ENCODE data around the gene NCEH1. TPM values are rescaled to one million over a fixed set of nuclear protein-coding genes. Genes with fewer than 3 reads are reported as not detected.
"Not testable (repeated sequence)": the region's sequence is repeated elsewhere in the genome, so short reads cannot be mapped to it uniquely, and the experiment has no call there.

NCEH1 gene, protein sequence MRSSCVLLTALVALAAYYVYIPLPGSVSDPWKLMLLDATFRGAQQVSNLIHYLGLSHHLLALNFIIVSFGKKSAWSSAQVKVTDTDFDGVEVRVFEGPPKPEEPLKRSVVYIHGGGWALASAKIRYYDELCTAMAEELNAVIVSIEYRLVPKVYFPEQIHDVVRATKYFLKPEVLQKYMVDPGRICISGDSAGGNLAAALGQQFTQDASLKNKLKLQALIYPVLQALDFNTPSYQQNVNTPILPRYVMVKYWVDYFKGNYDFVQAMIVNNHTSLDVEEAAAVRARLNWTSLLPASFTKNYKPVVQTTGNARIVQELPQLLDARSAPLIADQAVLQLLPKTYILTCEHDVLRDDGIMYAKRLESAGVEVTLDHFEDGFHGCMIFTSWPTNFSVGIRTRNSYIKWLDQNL
- 4.8 TPM for total RNA-seq (ENCODE audit: insufficient read depth, low replicate concordance)

DNA sequence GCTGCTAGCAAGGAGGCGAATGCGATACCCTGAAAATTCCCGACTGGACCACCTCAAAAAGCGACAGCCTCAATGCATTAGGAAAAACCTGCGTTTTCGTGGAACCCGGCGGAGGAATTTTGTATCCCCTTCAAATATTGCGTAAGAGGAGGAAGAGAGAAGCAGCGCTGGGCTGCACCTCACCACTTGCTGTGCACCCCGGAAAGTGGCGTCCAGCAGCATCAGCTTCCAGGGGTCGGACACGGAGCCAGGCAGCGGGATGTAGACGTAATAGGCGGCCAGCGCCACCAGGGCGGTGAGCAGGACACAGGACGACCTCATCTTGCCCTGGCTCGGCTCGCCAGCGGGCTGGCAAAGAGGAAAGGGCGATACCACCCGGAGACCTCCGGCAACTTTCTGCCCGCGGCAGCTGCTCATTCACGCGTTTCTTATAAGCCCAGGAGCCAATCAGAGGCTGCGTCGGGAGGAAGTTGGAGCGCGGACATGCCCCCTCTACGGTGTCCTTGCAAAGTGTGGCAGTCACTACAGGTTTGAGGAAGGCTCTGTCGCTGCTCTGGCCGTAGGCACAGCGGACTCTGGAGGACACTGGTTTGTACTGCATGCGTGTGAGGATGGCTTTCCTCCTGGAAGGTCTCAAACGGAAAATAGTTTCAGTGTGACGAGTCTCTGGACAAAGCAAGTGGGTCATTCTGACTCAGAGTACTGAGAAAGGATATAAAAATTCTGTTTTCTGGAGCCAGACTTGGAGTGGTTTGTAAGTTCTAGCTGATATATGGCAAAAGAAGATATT lies at the start of gene NCEH1:
Gene NCEH1, minus strand, starts transcription at position 404 of the 790 bp plus-strand sequence. Its CDS starts 83 bp downstream, at position 321.
- peak; percentile 94 for DNase-seq (ENCODE audit: low spot score)

DNA sequence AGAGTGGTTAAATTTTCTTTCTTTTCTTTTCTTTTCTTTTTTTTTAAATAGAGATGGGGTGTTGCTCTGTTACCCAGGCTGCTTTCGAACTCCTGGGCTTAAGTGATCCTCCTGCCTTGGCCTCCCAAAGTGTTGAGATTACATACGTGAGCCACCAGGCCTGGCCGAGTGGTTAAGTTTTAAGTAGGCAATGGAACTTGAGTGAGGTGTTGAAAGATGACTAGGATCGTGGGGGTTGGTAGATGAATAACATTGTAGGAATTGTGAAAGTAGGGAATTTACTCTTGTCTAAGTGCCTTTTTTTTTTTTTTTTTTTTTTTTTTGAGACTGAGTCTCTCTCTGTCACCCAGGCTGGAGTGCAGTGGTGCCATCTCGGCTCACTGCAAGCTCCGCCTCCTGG lies 49.5 kb upstream of the NCEH1 start:
- not testable (repeated sequence) for DNase-seq (ENCODE audit: low spot score)

- no peak for DNase-seq (ENCODE audit: low spot score)
Observed at GRCh38 chr3:172753125-172753524, 42.3 kb upstream of the NCEH1 start.

GRCh38 chr3:172752651-172753050 lies 41.8 kb upstream of the NCEH1 start:
- no peak for DNase-seq (ENCODE audit: low spot score)

DNA sequence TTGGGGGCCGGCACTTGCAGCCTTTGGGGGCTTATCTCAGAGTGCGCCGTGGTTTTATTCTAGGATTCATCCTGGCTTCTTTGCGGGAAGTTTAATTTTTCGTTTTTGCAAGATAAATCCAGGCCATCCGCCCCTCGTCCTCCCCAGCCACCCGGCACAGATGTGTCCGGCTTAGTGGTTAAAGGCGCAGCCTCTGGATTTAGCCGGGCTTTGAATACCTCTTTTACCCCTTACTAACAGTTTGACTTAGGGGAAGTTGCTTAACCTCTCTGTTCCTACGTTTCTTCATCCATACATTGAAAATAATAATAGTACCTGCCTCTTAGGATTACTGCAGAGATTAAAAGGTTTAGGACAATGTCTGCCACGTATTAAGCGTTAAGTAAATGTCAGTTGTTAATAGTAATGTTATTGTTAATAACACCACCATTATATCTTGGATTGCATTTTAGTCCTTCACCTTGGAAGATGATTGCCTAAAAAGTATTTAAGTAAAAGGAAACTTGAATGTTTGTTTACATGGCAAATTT lies 40.4 kb upstream of the NCEH1 start:
- peak; percentile 38 for DNase-seq (ENCODE audit: low spot score)

DNA sequence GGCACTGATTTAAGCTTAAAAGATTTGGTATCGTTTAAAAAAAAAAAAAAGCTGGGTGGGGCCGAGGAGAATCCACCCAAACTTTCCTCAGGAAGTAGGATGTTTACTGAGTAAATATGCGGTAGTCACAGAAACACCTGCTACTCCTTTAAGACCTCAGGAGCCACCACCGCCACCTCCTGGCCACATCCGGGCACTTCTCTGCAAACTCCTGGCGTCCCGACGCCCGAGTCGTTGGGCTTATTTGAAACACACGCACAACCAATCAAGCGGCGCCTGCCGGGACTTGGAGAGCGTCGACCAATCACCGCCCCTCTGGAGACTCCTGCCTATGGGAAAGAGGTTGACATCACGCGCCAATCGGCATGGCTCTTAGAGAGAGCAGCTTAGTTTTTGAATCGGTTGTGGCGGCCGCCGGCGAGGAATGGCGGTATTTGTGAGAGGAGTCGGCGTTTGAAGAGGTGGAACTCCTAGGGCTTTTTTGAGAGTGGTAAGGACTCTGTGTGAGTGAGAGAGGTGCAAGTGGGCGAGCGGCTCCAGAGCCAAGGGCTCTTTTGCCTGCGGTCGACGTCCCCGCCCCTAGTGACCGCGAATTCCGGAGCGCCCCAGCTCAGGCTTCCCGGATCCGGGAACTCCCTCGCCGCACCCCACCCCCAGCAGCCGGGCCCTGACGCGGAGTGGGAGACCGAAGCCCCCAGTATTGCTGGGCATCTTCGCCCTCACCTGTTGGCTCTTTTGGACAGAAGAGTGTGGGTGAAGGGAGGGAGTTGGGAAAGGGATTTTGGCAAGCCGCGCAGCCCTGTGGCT lies 39.7 kb upstream of the NCEH1 start, which contains the start of gene ECT2:
Gene ECT2, plus strand, starts transcription at position 359 of the 807 bp plus-strand sequence. CDS start 3,805 bp downstream, outside the sequence.
- peak; percentile 100 for DNase-seq (ENCODE audit: low spot score)

GRCh38 chr3:172750069-172750367 lies 39.2 kb upstream of the NCEH1 start:
- DNase-seq (ENCODE audit: low spot score): no peak

- peak; percentile 53 for DNase-seq (ENCODE audit: low spot score)
Observed at GRCh38 chr3:172749230-172749965, 38.5 kb upstream of the NCEH1 start.

- DNase-seq (ENCODE audit: low spot score): no peak
Observed at GRCh38 chr3:172746475-172746874, 35.6 kb upstream of the NCEH1 start.

DNA sequence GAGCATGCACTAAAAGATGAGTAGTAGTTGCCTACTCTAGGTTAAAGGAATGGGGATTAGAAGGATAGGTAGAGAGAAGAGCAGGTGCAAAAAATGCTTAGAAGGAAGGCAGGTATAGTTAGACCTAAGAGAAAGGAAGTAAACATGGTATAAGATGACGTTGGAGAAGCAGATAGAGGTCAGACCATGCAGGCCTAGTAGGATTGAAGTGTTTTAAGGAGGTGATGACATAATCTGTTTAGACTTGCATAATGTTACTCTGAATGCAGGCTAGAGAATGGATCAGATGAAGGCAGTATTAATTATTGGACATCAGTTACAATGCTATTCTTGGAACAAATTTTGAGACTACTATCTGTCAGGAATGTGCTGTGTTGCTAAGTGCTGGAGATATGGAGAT lies 28.6 kb upstream of the NCEH1 start:
- no peak for DNase-seq (ENCODE audit: low spot score)

GRCh38 chr3:172735014-172735413 lies 24.1 kb upstream of the NCEH1 start:
- no peak for DNase-seq (ENCODE audit: low spot score)

DNA sequence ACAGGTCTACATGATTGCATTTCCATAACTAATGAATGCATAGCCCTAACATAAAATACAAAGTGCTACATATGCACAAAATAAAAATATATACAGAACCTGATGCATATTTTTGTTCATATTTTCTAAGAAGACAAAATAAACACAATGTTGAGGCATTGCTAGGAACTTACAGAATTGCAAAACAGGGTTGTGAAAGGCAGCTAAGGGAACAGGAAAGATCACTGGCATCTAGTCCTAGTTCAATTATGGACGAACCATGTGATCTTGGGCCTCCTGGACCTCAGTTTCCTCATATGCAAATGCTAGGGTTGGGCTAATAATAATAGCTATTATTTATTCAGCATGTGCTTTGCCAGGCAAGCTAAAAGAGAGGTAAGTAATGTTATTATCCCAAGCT lies 15.5 kb upstream of the NCEH1 start:
- no peak for DNase-seq (ENCODE audit: low spot score)

DNA sequence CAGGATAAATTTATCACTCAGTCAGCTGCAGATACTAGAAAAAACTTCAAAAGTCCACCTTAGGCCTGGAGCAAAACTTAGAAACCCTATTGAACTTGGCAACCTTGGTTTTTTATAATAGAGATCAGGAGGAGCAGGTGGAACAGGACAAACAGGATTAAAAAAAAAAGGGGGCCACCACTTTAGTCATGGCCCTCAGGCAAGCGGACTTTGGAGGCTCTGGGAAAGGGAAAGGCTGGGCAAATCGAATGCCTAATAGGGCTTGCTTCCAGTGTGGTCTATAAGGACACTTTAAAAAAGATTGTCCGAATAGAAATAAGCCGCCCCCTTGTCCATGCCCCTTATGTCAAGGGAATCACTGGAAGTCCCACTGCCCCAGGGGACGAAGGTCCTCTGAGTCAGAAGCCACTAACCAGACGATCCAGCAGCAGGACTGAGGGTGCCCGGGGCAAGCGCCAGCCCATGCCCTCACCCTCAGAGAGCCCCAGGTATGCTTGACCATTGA lies 11.7 kb upstream of the NCEH1 start:
- DNase-seq (ENCODE audit: low spot score): not testable (repeated sequence)

DNA sequence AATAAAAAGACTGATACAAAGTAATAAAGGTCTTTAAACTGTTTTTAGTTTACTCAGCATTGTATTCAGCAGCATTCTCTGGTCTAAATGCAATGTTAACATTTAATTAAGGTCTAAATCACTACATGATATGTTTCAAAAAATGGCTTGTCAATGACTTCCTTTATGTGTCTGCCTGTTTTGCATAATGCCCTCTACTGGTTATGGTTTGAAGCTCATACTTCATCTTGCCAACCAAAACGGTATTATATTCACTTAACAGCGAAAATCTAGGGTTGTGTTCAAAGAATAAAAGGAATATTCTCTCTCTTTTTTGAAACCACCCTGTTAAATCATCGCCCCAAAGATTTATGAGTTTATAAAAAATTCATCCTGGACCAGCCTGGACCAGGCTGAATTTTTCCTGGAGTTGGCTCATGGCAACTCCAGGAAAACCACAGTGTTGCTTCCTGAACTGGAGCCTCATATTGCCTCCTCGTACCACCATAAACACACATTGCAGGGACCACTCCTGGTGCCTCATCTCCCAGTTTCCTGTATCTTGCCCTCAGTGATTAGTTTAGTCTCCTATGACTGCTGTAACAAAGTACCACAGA lies 6.7 kb upstream of the NCEH1 start:
- no peak for DNase-seq (ENCODE audit: low spot score)

DNA sequence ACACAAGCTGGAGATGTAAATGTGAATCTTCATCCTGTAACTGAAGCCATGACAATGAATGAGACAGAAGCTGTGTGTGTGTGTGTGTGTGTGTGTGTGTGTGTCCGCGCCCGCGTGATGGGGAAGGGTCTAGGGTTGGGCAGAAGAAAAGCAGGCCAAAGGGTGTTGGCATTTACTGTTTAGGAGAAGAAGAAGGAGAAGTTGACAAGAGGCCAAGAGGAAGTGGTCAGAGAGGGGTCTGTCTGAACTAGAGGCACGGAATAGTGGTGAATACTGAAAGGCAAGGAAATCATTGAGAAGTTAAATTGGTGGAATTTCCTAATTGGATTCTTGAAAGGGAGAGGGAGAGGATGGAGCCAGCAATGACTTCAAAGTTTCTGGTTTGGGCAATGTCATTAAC lies 5.6 kb upstream of the NCEH1 start:
- DNase-seq (ENCODE audit: low spot score): peak; percentile 50

- DNase-seq (ENCODE audit: low spot score): no peak
Observed at GRCh38 chr3:172713316-172713715, 2.4 kb upstream of the NCEH1 start.

DNA sequence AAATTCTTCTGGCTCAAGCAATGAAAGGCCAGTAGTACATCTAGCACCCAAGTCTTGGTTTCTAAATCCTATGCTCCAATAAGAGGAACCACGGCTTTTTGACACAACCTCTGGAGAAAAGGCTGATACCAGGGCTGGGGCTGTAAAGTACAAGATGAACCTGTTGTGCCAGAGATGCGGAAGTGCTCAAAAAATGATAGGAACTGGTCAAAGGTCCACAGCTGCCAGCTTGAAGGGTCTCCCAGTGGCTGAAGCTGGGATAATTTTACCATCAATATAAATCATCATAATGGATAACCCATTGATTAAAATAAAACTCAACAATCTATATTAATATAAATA lies 558 bp upstream of the NCEH1 start:
- no peak for DNase-seq (ENCODE audit: low spot score)

DNA sequence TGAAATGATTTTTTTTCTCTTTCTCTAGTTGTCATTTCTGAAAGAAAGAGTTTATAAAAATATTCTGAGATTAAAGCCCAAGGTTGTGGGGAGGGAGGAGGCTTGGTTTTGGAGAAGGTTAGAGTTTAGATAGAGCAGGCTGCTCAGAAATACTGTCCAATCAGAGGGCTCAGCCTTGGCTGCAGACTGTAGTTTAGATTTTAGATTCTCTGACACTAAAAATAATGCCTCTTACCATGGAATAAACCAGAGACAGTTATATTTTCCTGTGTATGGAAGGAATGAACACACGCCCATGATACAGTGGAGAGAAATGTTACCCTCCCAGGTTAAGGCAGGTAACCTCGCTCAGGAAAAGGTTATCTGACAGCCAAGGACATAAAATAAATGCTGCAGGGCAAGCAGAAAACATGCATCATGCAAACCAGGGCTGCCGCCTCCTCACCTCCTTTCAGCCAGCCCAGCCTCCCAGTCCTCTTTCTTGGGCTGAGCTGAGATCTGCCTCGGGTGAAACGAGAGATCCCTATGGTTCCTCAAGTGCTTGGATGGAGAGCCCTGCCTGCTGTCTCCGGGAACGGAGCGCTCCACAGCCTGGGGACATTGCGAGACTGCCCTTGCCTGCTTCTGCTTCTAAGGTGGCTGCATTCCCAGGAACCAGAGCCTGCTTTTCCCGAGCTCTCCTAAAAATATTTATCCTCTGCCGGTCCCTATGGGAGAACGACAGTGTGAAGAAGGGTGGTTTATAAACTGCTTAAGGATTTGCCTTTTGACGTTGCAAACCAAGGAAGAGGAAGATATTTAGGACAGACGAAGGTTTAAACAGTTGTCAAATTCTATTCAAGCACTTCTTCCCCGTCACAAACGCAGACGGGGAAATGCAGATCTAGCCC lies 848 bp downstream of the NCEH1 start:
- DNase-seq (ENCODE audit: low spot score): peak; percentile 40

All from umbilical cord (tissue), 2 donors.